Stomach (tissue), 19 donors: ENCODE data around the gene IFNA14. TPM values are rescaled to one million over a fixed set of nuclear protein-coding genes. Genes with fewer than 3 reads are reported as not detected.

Experiments used
- DNase-seq, 2 donors: peaks; one replicate each; pipeline versions ENCODE4 v3.0.0 to v3.0.0-alpha.2; 2013 to 2019
- H3K27ac ChIP-seq, 5 donors: fragments of 200-600 bp in 4 of 5; sonication (generic) in 4 of 5; one replicate each; pipeline ENCODE4 v1.5.1; 2013 to 2019; ENCODE audit warnings: mild to moderate bottlenecking in 1 of 5, moderate library complexity in 1 of 5
- H3K27me3 ChIP-seq, 3 donors: fragments of 200-600 bp; sonication (generic); one replicate each; pipeline ENCODE4 v1.5.1; 2017 to 2019; ENCODE audit warnings: mixed run types in 1 of 3
- H3K36me3 ChIP-seq, 4 donors: fragments of 200-600 bp; sonication (generic); 1 replicate in 3 of 4; 2 replicates in 1 of 4; pipeline ENCODE4 v1.5.1; 2016 to 2019
- H3K4me1 ChIP-seq, 4 donors: fragments of 200-600 bp; sonication (generic); one replicate each; pipeline ENCODE4 v1.5.1; 2016 to 2019
- H3K4me3 ChIP-seq, 4 donors: fragments of 200-600 bp; sonication (generic) in 3 of 4; one replicate each; pipeline ENCODE4 v1.5.1; 2016 to 2019; ENCODE audit warnings: mild to moderate bottlenecking in 1 of 4
- H3K9me3 ChIP-seq, 4 donors: fragments of 200-600 bp; sonication (generic); one replicate each; pipeline ENCODE4 v1.5.1; 2016 to 2019
- EP300 ChIP-seq: sonication (generic); formaldehyde crosslinking; IDR thresholded peaks from one replicate; pipeline ENCODE4 v1.6.1; 2017; ENCODE audit warnings: antibody characterized with exemption
- POLR2A ChIP-seq, 4 donors: fragments of 450-650 bp; IDR thresholded peaks; one replicate each; pipeline ENCODE4 v1.6.1; 2016; ENCODE audit warnings: antibody characterized with exemption in 4 of 4, control low read depth in 2 of 4, mild to moderate bottlenecking in 1 of 4, moderate library complexity in 1 of 4
- POLR2AphosphoS5 ChIP-seq, 3 donors: sonication (generic); formaldehyde crosslinking; IDR thresholded peaks; one replicate each; pipeline ENCODE4 v1.6.1; 2016; ENCODE audit warnings: antibody characterized with exemption in 3 of 3
- WGBS, 5 donors: extraction: QIAGEN DNeasy Blood & Tissue Kit in 3 of 5; methylation state at CpG; one replicate each; pipeline versions ENCODE4 v1.1.5 to v1.1.7; 2013 to 2018; 5-methylcytosine and 5-hydroxymethylcytosine counted together
- intact Hi-C: fragments of 100-400 bp; cut with DNase I; formaldehyde crosslinking; loops from one replicate; pipeline ENCODE4 v1.15.1; 2023; ENCODE audit warnings: low total_unique reads
- long read RNA-seq, 10 donors: transcript quantifications; one replicate each; lab custom pipeline, GENCODE V29; 2026
- polyA plus RNA-seq, 3 donors: library from polyadenylated mRNA; stranded (reverse); fragments of 200-250 nt; gene quantifications; one replicate each; pipeline ENCODE4 v1.2.3, GENCODE V29; 2013
- total RNA-seq, 5 donors: library from RNA; depleted of rRNA; stranded (reverse); fragments of >200 nt; gene quantifications; one replicate each; pipeline versions ENCODE4 v1.1.0 to v1.2.3, GENCODE V29; 2014 to 2016
- TF ChIP-seq, protein P1 (sequence below), 7 experiments: fragments of 450-650 bp in 4 of 7; fragments of 200-600 bp in 3 of 7; sonication (generic) in 3 of 7; IDR thresholded peaks; one replicate each; pipeline ENCODE4 v1.5.1; 2016 to 2019; ENCODE audit warnings: antibody characterized with exemption in 7 of 7, control low read depth in 2 of 7, mild to moderate bottlenecking in 1 of 7
- donor health status: healthy with polysubstance abuse.
- donor health status: Bipolar disorder and iron deficiency.
- donor health status: healthy.

Gene IFNA14
- not detected for total RNA-seq
- not detected for polyA plus RNA-seq
- long read RNA-seq, donor 1 = 0 reads
- long read RNA-seq, donor 2 = 0 reads
- long read RNA-seq, donor 3 = 0 reads
- long read RNA-seq, donor 4 = 0 reads
- long read RNA-seq, donor 5 = 0 reads
- long read RNA-seq, donor 6 = 0 reads
- long read RNA-seq, donor 7 = 0 reads
- long read RNA-seq, donor 8 = 0 reads
- long read RNA-seq, donor 9 = 0 reads
- long read RNA-seq, donor 10 = 0 reads

- H3K27ac ChIP-seq = no peak within 1 kb of the TSS
- H3K27me3 ChIP-seq = peaks cover 0 to 7% (median 0%) of the 10 kb centered on the region in 3 donors
- no peaks in the 10 kb centered on the region for H3K9me3 ChIP-seq
- WGBS, 5 donors = 67 to 86% (median 81%) methylated on average over 2 of the region's 2 CpGs
- H3K4me1 ChIP-seq = no peaks in the 10 kb centered on the region
- intact Hi-C loops = no loop called here
- no peak for DNase-seq
- TF ChIP-seq EP300 = no peak
- TF ChIP-seq, protein P1, sequence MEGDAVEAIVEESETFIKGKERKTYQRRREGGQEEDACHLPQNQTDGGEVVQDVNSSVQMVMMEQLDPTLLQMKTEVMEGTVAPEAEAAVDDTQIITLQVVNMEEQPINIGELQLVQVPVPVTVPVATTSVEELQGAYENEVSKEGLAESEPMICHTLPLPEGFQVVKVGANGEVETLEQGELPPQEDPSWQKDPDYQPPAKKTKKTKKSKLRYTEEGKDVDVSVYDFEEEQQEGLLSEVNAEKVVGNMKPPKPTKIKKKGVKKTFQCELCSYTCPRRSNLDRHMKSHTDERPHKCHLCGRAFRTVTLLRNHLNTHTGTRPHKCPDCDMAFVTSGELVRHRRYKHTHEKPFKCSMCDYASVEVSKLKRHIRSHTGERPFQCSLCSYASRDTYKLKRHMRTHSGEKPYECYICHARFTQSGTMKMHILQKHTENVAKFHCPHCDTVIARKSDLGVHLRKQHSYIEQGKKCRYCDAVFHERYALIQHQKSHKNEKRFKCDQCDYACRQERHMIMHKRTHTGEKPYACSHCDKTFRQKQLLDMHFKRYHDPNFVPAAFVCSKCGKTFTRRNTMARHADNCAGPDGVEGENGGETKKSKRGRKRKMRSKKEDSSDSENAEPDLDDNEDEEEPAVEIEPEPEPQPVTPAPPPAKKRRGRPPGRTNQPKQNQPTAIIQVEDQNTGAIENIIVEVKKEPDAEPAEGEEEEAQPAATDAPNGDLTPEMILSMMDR (IDR thresholded peaks at IDR 0.05) = no peak
- no peak for TF ChIP-seq POLR2A (IDR thresholded peaks at IDR 0.05)
- TF ChIP-seq POLR2AphosphoS5 (IDR thresholded peaks at IDR 0.05) = no peak
- no peak within 1 kb of the TSS for H3K4me3 ChIP-seq
- no peaks in the 10 kb centered on the region for H3K36me3 ChIP-seq
These were observed at the start of gene IFNA14 for GRCh38 chr9:21239911-21240310. IFNA14 (minus strand) TSS chr9:21240005; CDS start chr9:21239935, 70 bp downstream.

DNA sequence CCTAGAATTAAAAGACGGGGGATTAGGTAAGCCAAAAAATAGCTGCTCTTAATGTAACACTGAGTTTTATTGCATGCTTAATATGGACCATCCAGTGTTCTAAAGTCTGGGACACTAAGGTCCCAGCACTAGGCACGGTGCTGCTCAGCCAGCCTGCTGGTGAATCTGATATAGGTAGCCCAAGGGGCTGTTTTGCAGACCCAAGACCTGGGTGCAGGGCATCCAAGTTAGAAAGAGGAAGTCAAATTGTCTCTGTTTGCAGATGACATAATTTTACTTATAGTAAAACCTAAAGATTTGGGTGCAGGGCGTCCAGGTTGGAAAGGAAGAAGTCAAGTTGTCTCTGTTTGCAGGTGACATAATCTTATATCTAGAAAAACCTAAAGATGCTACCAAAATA lies 47.5 kb upstream of the IFNA14 start:
- H3K36me3 ChIP-seq = no peaks in the 10 kb centered on the region
- H3K27ac ChIP-seq = no peak overlapping the region
- no peaks in the 10 kb centered on the region for H3K27me3 ChIP-seq
- intact Hi-C loops = no loop called here
- TF ChIP-seq, protein P1 (IDR thresholded peaks at IDR 0.05) = no peak
- TF ChIP-seq EP300 (no peak), POLR2A (IDR thresholded peaks at IDR 0.05) (no peak), POLR2AphosphoS5 (IDR thresholded peaks at IDR 0.05) (no peak)
- 44 to 77% (median 64%) methylated on average over 3 of the region's 3 CpGs for WGBS, 5 donors
- no peak for DNase-seq
- H3K9me3 ChIP-seq = no peaks in the 10 kb centered on the region
- no peak overlapping the region for H3K4me3 ChIP-seq
- no peaks in the 10 kb centered on the region for H3K4me1 ChIP-seq

- intact Hi-C loops = no loop called here
- Histone ChIP-seq H3K27me3 (no peaks in the 10 kb centered on the region), H3K36me3 (no peaks in the 10 kb centered on the region), H3K4me3 (no peak overlapping the region), H3K9me3 (no peaks in the 10 kb centered on the region), H3K4me1 (no peaks in the 10 kb centered on the region), H3K27ac (no peak overlapping the region)
- DNase-seq = no peak
- 80 to 85% (median 82%) methylated on average over 5 of the region's 5 CpGs for WGBS, 5 donors
- TF ChIP-seq EP300 (no peak), POLR2AphosphoS5 (IDR thresholded peaks at IDR 0.05) (no peak), POLR2A (IDR thresholded peaks at IDR 0.05) (no peak)
- TF ChIP-seq, protein P1 (IDR thresholded peaks at IDR 0.05) = no peak
These were observed 46.9 kb upstream of the IFNA14 start for GRCh38 chr9:21286659-21287058.

GRCh38 chr9:21286099-21286498 lies 46.3 kb upstream of the IFNA14 start:
- TF ChIP-seq POLR2AphosphoS5 (IDR thresholded peaks at IDR 0.05) (no peak), POLR2A (IDR thresholded peaks at IDR 0.05) (no peak), EP300 (no peak)
- TF ChIP-seq, protein P1 (IDR thresholded peaks at IDR 0.05) = no peak
- 89 to 94% (median 90%) methylated on average over 5 of the region's 5 CpGs for WGBS, 5 donors

More at GRCh38 chr9:21286099-21286498, 46.3 kb upstream of the IFNA14 start:
- no peak for DNase-seq
- Histone ChIP-seq H3K9me3 (no peaks in the 10 kb centered on the region), H3K4me3 (no peak overlapping the region), H3K4me1 (no peaks in the 10 kb centered on the region), H3K36me3 (no peaks in the 10 kb centered on the region), H3K27ac (no peak overlapping the region), H3K27me3 (no peaks in the 10 kb centered on the region)
- intact Hi-C loops = no loop called here
